Esophagus squamous epithelium (tissue), 4 donors: ENCODE measurements around the gene LUZP1.

Experiments used
- POLR2A ChIP-seq, 4 donors: fragments of 450-650 bp; IDR thresholded peaks; one replicate each; pipeline ENCODE4 v1.6.1; 2017; ENCODE audit warnings: antibody characterized with exemption in 4 of 4, mild to moderate bottlenecking in 4 of 4, moderate library complexity in 3 of 4
- TF ChIP-seq, protein P1 (sequence below), 6 experiments: fragments of 450-650 bp in 4 of 6; fragments of 200-600 bp in 2 of 6; sonication (generic) in 2 of 6; IDR thresholded peaks; one replicate each; pipeline ENCODE4 v1.5.1; 2016 to 2019; ENCODE audit warnings: antibody characterized with exemption in 6 of 6, mild to moderate bottlenecking in 4 of 6, moderate library complexity in 4 of 6

DNA sequence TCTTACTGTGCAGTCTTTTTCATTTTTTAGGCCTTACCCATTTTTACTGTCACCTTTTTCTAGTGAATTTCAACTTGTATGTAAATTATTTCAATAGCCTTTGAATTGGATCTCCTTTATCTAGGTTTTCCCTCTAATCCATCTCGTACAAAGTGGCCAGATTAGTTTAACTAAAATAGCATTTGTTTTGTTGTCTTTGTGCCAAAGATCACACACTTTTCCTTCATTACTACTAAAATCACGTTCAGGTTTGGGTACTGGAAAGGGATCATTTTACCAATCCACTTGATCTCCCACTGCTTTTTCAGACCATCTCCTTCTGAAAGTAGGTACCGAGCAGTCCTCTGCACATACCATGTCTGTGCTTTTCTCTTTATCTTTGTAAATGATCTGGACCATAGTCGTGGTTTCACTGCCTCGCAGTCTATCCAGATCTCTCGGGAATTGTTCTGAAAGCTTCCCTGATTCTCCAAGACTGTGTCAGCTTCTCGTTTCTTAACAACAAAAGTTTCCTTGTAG is 129.3 kb downstream of the LUZP1 start:
- no peak for TF ChIP-seq POLR2A (IDR thresholded peaks at IDR 0.05)
- TF ChIP-seq, protein P1, sequence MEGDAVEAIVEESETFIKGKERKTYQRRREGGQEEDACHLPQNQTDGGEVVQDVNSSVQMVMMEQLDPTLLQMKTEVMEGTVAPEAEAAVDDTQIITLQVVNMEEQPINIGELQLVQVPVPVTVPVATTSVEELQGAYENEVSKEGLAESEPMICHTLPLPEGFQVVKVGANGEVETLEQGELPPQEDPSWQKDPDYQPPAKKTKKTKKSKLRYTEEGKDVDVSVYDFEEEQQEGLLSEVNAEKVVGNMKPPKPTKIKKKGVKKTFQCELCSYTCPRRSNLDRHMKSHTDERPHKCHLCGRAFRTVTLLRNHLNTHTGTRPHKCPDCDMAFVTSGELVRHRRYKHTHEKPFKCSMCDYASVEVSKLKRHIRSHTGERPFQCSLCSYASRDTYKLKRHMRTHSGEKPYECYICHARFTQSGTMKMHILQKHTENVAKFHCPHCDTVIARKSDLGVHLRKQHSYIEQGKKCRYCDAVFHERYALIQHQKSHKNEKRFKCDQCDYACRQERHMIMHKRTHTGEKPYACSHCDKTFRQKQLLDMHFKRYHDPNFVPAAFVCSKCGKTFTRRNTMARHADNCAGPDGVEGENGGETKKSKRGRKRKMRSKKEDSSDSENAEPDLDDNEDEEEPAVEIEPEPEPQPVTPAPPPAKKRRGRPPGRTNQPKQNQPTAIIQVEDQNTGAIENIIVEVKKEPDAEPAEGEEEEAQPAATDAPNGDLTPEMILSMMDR (IDR thresholded peaks at IDR 0.05), result no peak
